A673 (cell line): Measurements from ENCODE around the gene GADL1.

Experiments used
- EZH2 ChIP-seq: fragments of 200-600 bp; sonication (generic); IDR thresholded peaks from 2 replicates; pipeline ENCODE4 v1.6.1; 2017; ENCODE audit warnings: borderline replicate concordance, low read depth, mild to moderate bottlenecking, mixed read lengths, antibody characterized with exemption, low read length; ENCODE audit not compliant: poor library complexity, severe bottlenecking
- TF ChIP-seq, protein P1 (sequence below): fragments of 300-800, 200-600 bp; sonication (generic); conservative IDR thresholded peaks from 2 replicates; pipeline ENCODE4 v1.5.1; 2017; ENCODE audit warnings: low read depth, mild to moderate bottlenecking, antibody characterized with exemption, low read length, moderate library complexity, mixed read lengths

DNA sequence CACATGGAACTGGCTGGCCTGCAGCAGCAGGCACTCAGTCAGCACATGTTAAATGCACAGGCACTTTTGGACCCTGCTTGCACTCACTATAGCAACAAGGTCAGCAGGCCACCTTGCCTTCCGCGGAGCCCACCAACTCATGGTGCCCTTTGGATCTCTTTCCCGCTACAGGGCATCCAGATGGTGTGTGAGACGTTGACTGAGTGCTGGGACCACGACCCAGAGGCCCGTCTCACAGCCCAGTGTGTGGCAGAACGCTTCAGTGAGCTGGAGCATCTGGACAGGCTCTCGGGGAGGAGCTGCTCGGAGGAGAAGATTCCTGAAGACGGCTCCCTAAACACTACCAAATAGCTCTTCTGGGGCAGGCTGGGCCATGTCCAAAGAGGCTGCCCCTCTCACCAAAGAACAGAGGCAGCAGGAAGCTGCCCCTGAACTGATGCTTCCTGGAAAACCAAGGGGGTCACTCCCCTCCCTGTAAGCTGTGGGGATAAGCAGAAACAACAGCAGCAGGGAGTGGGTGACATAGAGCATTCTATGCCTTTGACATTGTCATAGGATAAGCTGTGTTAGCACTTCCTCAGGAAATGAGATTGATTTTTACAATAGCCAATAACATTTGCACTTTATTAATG, 203.1 kb downstream of the GADL1 start:
- TF ChIP-seq, protein P1, sequence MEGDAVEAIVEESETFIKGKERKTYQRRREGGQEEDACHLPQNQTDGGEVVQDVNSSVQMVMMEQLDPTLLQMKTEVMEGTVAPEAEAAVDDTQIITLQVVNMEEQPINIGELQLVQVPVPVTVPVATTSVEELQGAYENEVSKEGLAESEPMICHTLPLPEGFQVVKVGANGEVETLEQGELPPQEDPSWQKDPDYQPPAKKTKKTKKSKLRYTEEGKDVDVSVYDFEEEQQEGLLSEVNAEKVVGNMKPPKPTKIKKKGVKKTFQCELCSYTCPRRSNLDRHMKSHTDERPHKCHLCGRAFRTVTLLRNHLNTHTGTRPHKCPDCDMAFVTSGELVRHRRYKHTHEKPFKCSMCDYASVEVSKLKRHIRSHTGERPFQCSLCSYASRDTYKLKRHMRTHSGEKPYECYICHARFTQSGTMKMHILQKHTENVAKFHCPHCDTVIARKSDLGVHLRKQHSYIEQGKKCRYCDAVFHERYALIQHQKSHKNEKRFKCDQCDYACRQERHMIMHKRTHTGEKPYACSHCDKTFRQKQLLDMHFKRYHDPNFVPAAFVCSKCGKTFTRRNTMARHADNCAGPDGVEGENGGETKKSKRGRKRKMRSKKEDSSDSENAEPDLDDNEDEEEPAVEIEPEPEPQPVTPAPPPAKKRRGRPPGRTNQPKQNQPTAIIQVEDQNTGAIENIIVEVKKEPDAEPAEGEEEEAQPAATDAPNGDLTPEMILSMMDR: no peak
- TF ChIP-seq EZH2: no peak
